ENCODE measurements around the gene MAPK6.

Gene MAPK6

GRCh38 chr15:52107238-52107637 lies 88.2 kb downstream of the MAPK6 start:
- no peak for DNase-seq

- no peak for DNase-seq
These were observed 90.8 kb downstream of the MAPK6 start for GRCh38 chr15:52109559-52110451.

GRCh38 chr15:52111517-52112202 lies 92.6 kb downstream of the MAPK6 start:
- no peak for DNase-seq

GRCh38 chr15:52112203-52112750 lies 93.3 kb downstream of the MAPK6 start:
- no peak for DNase-seq

GRCh38 chr15:52113235-52113634 lies 94.2 kb downstream of the MAPK6 start:
- no peak for DNase-seq

GRCh38 chr15:52113708-52114107 lies 94.7 kb downstream of the MAPK6 start:
- DNase-seq, result no peak

- no peak for DNase-seq
These were observed 95.4 kb downstream of the MAPK6 start for GRCh38 chr15:52114261-52115055.

- DNase-seq, result no peak
These were observed 96.8 kb downstream of the MAPK6 start for GRCh38 chr15:52115598-52116427.
